H1 (cell line): Measurements from ENCODE around the gene BBS9. TPM values are rescaled to one million over a fixed set of nuclear protein-coding genes. Genes with fewer than 3 reads are reported as not detected.

Experiments used
- CTCF ChIA-PET: fragments of 300-600 bp; sonication (Branson Sonifier 250); formaldehyde crosslinking; loops from one replicate; lab custom pipeline; 2021; ENCODE audit not compliant: partially characterized antibody; lab: Charles Lee
- POLR2A ChIA-PET: fragments of 300-600 bp; sonication (Branson Sonifier 250); formaldehyde crosslinking; loops from one replicate; lab custom pipeline; 2021; ENCODE audit warnings: inconsistent platforms; ENCODE audit not compliant: partially characterized antibody; lab: Charles Lee
- DNase-seq, 2 experiments: peaks; one replicate each; pipeline versions ENCODE4 v3.0.0 to v3.0.0-alpha.2; 2010 to 2022; ENCODE audit warnings: low spot score in 2 of 2, low read depth in 1 of 2, mixed read lengths in 1 of 2
- FAIRE-seq: peaks from 2 replicates; lab custom pipeline; 2011; peaks lifted over from hg19 to GRCh38; lab: Jason Lieb, UNC
- H2AFZ ChIP-seq: 2 replicates; pipeline ENCODE4 v1.8.1; 2012; ENCODE audit warnings: low read length, inconsistent platforms
- H2AK5ac ChIP-seq: 2 replicates; pipeline ENCODE4 v1.6.1; 2013; ENCODE audit warnings: low read depth, low read length
- H2BK120ac ChIP-seq: replicated peaks from 2 replicates; pipeline ENCODE3; 2013; ENCODE audit warnings: low read depth, low read length, inconsistent platforms
- H2BK12ac ChIP-seq: 2 replicates; pipeline ENCODE4 v1.6.1; 2013; ENCODE audit warnings: low read depth, low read length
- H2BK15ac ChIP-seq: 2 replicates; pipeline ENCODE4 v1.6.1; 2013; ENCODE audit warnings: low read length
- H2BK20ac ChIP-seq: 2 replicates; pipeline ENCODE4 v1.6.1; 2013; ENCODE audit warnings: low read length
- H2BK5ac ChIP-seq: 2 replicates; pipeline ENCODE4 v1.6.1; 2013; ENCODE audit warnings: low read depth, low read length
- H3K14ac ChIP-seq: 2 replicates; pipeline ENCODE4 v1.6.1; 2013; ENCODE audit warnings: inconsistent platforms; ENCODE audit not compliant: insufficient read length
- H3K18ac ChIP-seq: 2 replicates; pipeline ENCODE4 v1.6.1; 2013; ENCODE audit warnings: low read length; ENCODE audit errors: extremely low read depth
- H3K23ac ChIP-seq: 2 replicates; pipeline ENCODE4 v1.6.1; 2013; ENCODE audit warnings: inconsistent platforms; ENCODE audit not compliant: insufficient read length
- H3K23me2 ChIP-seq: 2 replicates; pipeline ENCODE4 v1.6.1; 2013; ENCODE audit warnings: low read depth, low read length
- H3K27ac ChIP-seq: 2 replicates; pipeline ENCODE4 v1.6.1; 2011; ENCODE audit warnings: low read depth, low read length, inconsistent platforms
- H3K27me3 ChIP-seq, 4 experiments: replicated peaks in 1 of 4; 1 replicate in 1 of 4; 2 replicates in 3 of 4; pipeline versions ENCODE4 v1.6.1 to v1.8.1; 2011 to 2013; ENCODE audit warnings: low read length in 3 of 4, mild to moderate bottlenecking in 3 of 4, inconsistent platforms in 2 of 4, mixed read lengths in 2 of 4, moderate library complexity in 1 of 4; ENCODE audit not compliant: control insufficient read depth in 3 of 4, insufficient read depth in 3 of 4; ENCODE audit errors: extremely low read depth in 1 of 4
- H3K36me3 ChIP-seq, 4 experiments: 2 replicates each; pipeline versions ENCODE4 v1.6.1 to v1.8.1; 2011 to 2013; ENCODE audit warnings: mild to moderate bottlenecking in 4 of 4, low read length in 3 of 4, moderate library complexity in 2 of 4, control low read depth in 1 of 4, inconsistent platforms in 1 of 4; ENCODE audit not compliant: insufficient read depth in 4 of 4, control insufficient read depth in 2 of 4
- H3K4ac ChIP-seq: replicated peaks from 2 replicates; pipeline ENCODE3; 2013; ENCODE audit warnings: low read length, low read depth, mixed read lengths, inconsistent platforms; ENCODE audit not compliant: insufficient read length
- H3K4me1 ChIP-seq, 4 experiments: replicated peaks in 1 of 4; 1 replicate in 1 of 4; 2 replicates in 3 of 4; pipeline versions ENCODE4 v1.6.1 to v1.8.1; 2011 to 2013; ENCODE audit warnings: low read length in 3 of 4, inconsistent platforms in 2 of 4, mixed read lengths in 1 of 4; ENCODE audit not compliant: insufficient read depth in 4 of 4, control insufficient read depth in 3 of 4
- H3K4me2 ChIP-seq, 2 experiments: 2 replicates each; pipeline versions ENCODE4 v1.6.1 to v1.8.1; 2011 to 2013; ENCODE audit warnings: low read depth in 2 of 2, low read length in 2 of 2, control low read depth in 1 of 2, inconsistent platforms in 1 of 2, mild to moderate bottlenecking in 1 of 2; ENCODE audit not compliant: insufficient read depth in 1 of 2
- H3K4me3 ChIP-seq, 4 experiments: fragments of 200-600, 300-600 bp in 1 of 4; sonication (generic), shearing (Covaris generic), sonication (Bioruptor Twin) in 1 of 4; 2 replicates each; pipeline versions ENCODE4 v1.5.1 to v1.8.1; 2011 to 2016; ENCODE audit warnings: low read length in 4 of 4, low read depth in 3 of 4, control low read depth in 2 of 4, inconsistent platforms in 2 of 4, mild to moderate bottlenecking in 2 of 4, mixed read lengths in 1 of 4, moderate library complexity in 1 of 4; ENCODE audit not compliant: insufficient read depth in 2 of 4; ENCODE audit errors: extremely low read depth in 1 of 4
- H3K56ac ChIP-seq: replicated peaks from 2 replicates; pipeline ENCODE3; 2013; ENCODE audit warnings: low read depth, mild to moderate bottlenecking, mixed read lengths, low read length, inconsistent platforms; ENCODE audit not compliant: insufficient read length
- H3K79me1 ChIP-seq: 2 replicates; pipeline ENCODE4 v1.6.1; 2013; ENCODE audit warnings: low read depth, low read length, control low read depth
- H3K79me2 ChIP-seq, 2 experiments: 2 replicates each; pipeline versions ENCODE4 v1.6.1 to v1.8.1; 2012 to 2013; ENCODE audit warnings: low read length in 2 of 2, mild to moderate bottlenecking in 2 of 2, inconsistent platforms in 1 of 2; ENCODE audit not compliant: insufficient read depth in 2 of 2, control insufficient read depth in 1 of 2
- H3K9ac ChIP-seq, 4 experiments: replicated peaks in 1 of 4; 1 replicate in 1 of 4; 2 replicates in 3 of 4; pipeline versions ENCODE4 v1.6.1 to v1.8.1; 2011 to 2013; ENCODE audit warnings: low read depth in 3 of 4, low read length in 3 of 4, control low read depth in 2 of 4, mild to moderate bottlenecking in 2 of 4, moderate library complexity in 2 of 4, inconsistent platforms in 1 of 4; ENCODE audit errors: extremely low read depth in 1 of 4
- H3K9me3 ChIP-seq, 2 experiments: 2 replicates each; pipeline versions ENCODE4 v1.6.1 to v1.8.1; 2012 to 2013; ENCODE audit warnings: mild to moderate bottlenecking in 2 of 2, moderate library complexity in 2 of 2, control low read depth in 1 of 2, inconsistent platforms in 1 of 2, low read depth in 1 of 2, low read length in 1 of 2, mixed read lengths in 1 of 2; ENCODE audit not compliant: insufficient read depth in 2 of 2
- H4K20me1 ChIP-seq, 2 experiments: replicated peaks in 1 of 2; 2 replicates each; pipeline versions ENCODE3 to v1.8.1; 2011 to 2013; ENCODE audit warnings: inconsistent platforms in 2 of 2, low read length in 2 of 2, mild to moderate bottlenecking in 1 of 2; ENCODE audit not compliant: insufficient read depth in 2 of 2, control insufficient read depth in 1 of 2
- H4K5ac ChIP-seq: 2 replicates; pipeline ENCODE4 v1.6.1; 2013; ENCODE audit warnings: low read length, low read depth, mixed read lengths, inconsistent platforms; ENCODE audit not compliant: insufficient read length
- H4K8ac ChIP-seq: 2 replicates; pipeline ENCODE4 v1.8.0; 2013; ENCODE audit warnings: mild to moderate bottlenecking, moderate library complexity, low read length, inconsistent platforms; ENCODE audit not compliant: insufficient read depth; ENCODE audit errors: extremely low read depth
- H4K91ac ChIP-seq: replicated peaks from 2 replicates; pipeline ENCODE3; 2013; ENCODE audit warnings: low read length, mixed read lengths, inconsistent platforms; ENCODE audit not compliant: insufficient read length
- BCL11A ChIP-seq, 2 experiments: IDR thresholded peaks; one replicate each; pipeline ENCODE4 v1.6.1; 2011; ENCODE audit warnings: low read depth in 2 of 2, low read length in 2 of 2, mild to moderate bottlenecking in 2 of 2
- CBX5 ChIP-seq: fragments of 300-800, 300-1000 bp; sonication (generic); IDR thresholded peaks from 2 replicates; pipeline ENCODE4 v1.7.1; 2016; ENCODE audit warnings: antibody characterized with exemption, low read length, low read depth
- GTF2F1 ChIP-seq: IDR thresholded peaks from 2 replicates; pipeline ENCODE4 v1.6.1; 2012; ENCODE audit warnings: low read depth, low read length, improper control_type of control experiment, borderline replicate concordance
- POLR2AphosphoS5 ChIP-seq: IDR thresholded peaks from 2 replicates; pipeline ENCODE4 v1.6.1; 2011; ENCODE audit warnings: low read depth, low read length
- RBBP5 ChIP-seq: IDR thresholded peaks from 2 replicates; pipeline ENCODE4 v1.7.1; 2012; ENCODE audit warnings: low read depth, mild to moderate bottlenecking, inconsistent platforms, low read length, moderate library complexity, borderline replicate concordance
- RFX5 ChIP-seq: IDR thresholded peaks from 2 replicates; pipeline ENCODE4 v1.6.1; 2011; ENCODE audit warnings: low read depth, low read length, improper control_type of control experiment, borderline replicate concordance
- SIN3A ChIP-seq, 2 experiments: IDR thresholded peaks in 1 of 2; conservative IDR thresholded peaks in 1 of 2; 2 replicates each; pipeline ENCODE4 v1.6.1; 2011 to 2012; ENCODE audit warnings: low read length in 2 of 2, improper control_type of control experiment in 1 of 2, low read depth in 1 of 2, mild to moderate bottlenecking in 1 of 2
- SP1 ChIP-seq: IDR thresholded peaks from 2 replicates; pipeline ENCODE4 v1.6.1; 2011; ENCODE audit warnings: low read depth, low read length
- TCF12 ChIP-seq: IDR thresholded peaks from 2 replicates; pipeline ENCODE4 v1.6.1; 2011; ENCODE audit warnings: low read depth, mild to moderate bottlenecking, low read length
- USF2 ChIP-seq: IDR thresholded peaks from 2 replicates; pipeline ENCODE4 v1.6.1; 2011; ENCODE audit warnings: low read length, improper control_type of control experiment
- YY1 ChIP-seq: IDR thresholded peaks from 2 replicates; pipeline ENCODE4 v1.6.1; 2011; ENCODE audit warnings: low read depth, mild to moderate bottlenecking, low read length
- WGBS, 2 experiments: shearing (Covaris generic) in 1 of 2; methylation state at CpG; one replicate each; pipeline versions ENCODE4 v1.1.6 to v1.1.7; 2013 to 2015; ENCODE audit warnings: low lambda C conversion rate in 2 of 2, mixed read lengths in 2 of 2, inconsistent platforms in 1 of 2, low coverage in 1 of 2, missing lambda C conversion rate in 1 of 2; ENCODE audit not compliant: insufficient replicate concordance in 2 of 2, insufficient coverage in 1 of 2, insufficient read length in 1 of 2; ENCODE audit errors: extremely low coverage in 1 of 2, missing lambda C conversion rate in 1 of 2; 5-methylcytosine and 5-hydroxymethylcytosine counted together
- polyA plus RNA-seq, 7 experiments: library from polyadenylated mRNA; depleted of rRNA in 3 of 7; stranded (reverse) in 5 of 7; unstranded in 2 of 7; fragments of >200 nt in 5 of 7; fragments of 200-250 nt in 2 of 7; gene quantifications; 1 replicate in 5 of 7; 2 replicates in 1 of 7; 4 replicates in 1 of 7; pipeline versions ENCODE4 v1.2.1 to v1.2.3, GENCODE V29; 2011 to 2013; ENCODE audit warnings: missing spikeins in 2 of 7, mixed read lengths in 2 of 7
- total RNA-seq: library from RNA; stranded (reverse); fragmentation: NEBNext Ultra II Directional; extraction: Animal tissue kit (Norgen Biotek cat#: 25700); gene quantifications from 2 replicates; pipeline ENCODE4 v1.2.1, GENCODE V29; 2021

Gene BBS9
- total and polyA plus RNA-seq, 2 of the 8 experiments (the other 6 are each of a cell fraction or from before 2014, with no cell fraction given): 22.3 to 37.0 TPM

DNA sequence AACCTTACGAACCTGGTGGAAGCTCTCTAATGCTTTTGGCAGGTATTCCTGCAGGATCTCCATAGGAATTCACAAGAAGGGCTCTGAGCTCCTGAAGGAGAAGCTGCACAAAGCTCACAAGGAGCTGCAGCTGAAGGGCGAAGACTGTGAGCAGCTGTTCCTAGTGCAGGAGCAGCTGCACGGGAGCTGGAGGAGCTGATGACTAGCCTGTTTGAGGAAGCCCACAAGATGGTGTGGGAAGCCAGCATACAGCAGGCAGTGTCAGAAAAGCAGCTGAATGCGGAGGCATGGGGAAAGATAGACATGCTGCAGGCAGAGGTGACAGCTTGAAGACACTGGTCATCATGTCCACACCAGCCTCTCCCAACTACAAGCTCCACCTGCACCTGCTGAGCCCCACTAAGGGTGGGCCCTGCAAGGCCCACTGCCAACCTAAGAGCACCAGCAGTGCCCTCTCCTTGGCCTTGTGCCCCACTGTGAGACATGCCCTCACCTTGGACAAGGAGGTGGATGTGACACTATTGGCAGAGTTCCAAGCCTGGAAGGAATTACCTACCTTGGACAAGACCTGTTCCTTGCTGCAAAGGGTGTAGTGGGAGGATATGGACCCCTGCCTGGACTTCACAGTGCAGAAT, 250.6 kb downstream of the BBS9 start:
- WGBS, 2 experiments: 87% methylated on average over 4 of the region's 4 CpGs; no CpG with 5 or more reads in 1 of the 2 experiments
- TF ChIP-seq YY1: no peak
- TF ChIP-seq RBBP5: no peak
- no peak for TF ChIP-seq CBX5
- no peak for TF ChIP-seq TCF12
- no peak for TF ChIP-seq POLR2AphosphoS5
- no peak for TF ChIP-seq GTF2F1
- no peak for TF ChIP-seq RFX5
- TF ChIP-seq SP1: no peak
- no peak for TF ChIP-seq BCL11A (IDR thresholded peaks at IDR 0.05; ENCODE audit: low read depth in 2 of 2, low read length in 2 of 2)
- no peak for TF ChIP-seq SIN3A (conservative IDR thresholded peaks at IDR 0.05 in 1 of 2, IDR thresholded peaks at IDR 0.05 in 1 of 2; ENCODE audit: low read depth in 1 of 2, low read length in 2 of 2)
- no peak for TF ChIP-seq USF2

More for the DNA sequence above, 250.6 kb downstream of the BBS9 start:
- Histone ChIP-seq H2BK20ac (no peak overlapping the region), H3K23ac (no peak overlapping the region), H2AK5ac (no peak overlapping the region), H2BK12ac (no peak overlapping the region), H2BK15ac (no peak overlapping the region), H2BK5ac (no peak overlapping the region), H3K4ac (no peak overlapping the region), H3K4me3 (no peak overlapping the region), H4K20me1 (no peaks in the 10 kb centered on the region), H3K79me2 (peaks cover 0 to 5% of the 10 kb centered on the region in 2 experiments; a peak in 1 of 4 replicates), H3K9ac (no peak overlapping the region), H3K18ac (no peak overlapping the region), H3K27ac (no peak overlapping the region), H3K14ac (no peak overlapping the region), H3K79me1 (no peaks in the 10 kb centered on the region; the same call in 1 of the 2 replicates), H3K56ac (no peak overlapping the region), H3K4me2 (no peak overlapping the region), H2BK120ac (no peak overlapping the region), H3K4me1 (no peaks in the 10 kb centered on the region), H3K23me2 (no peaks in the 10 kb centered on the region), H2AFZ (no peak overlapping the region), H4K8ac (no peak overlapping the region), H3K36me3 (peaks cover 2 to 12% (median 8%) of the 10 kb centered on the region in 4 experiments; a peak in 7 of 8 replicates), H4K5ac (no peak overlapping the region), H3K9me3 (0 out of 4 replicates have a peak, but pooled peaks cover 0 to 3% of the 10 kb centered on the region in 2 experiments), H4K91ac (no peak overlapping the region), H3K27me3 (no peaks in the 10 kb centered on the region)
- FAIRE-seq: no peak
- DNase-seq: no peak
- ChIA-PET POLR2A (interaction anchor here (1.6 kb wide), 1 partner anchor 10 kb away, joined by 4 read pairs; no protein-coding TSS in a partner anchor), CTCF (interaction anchor here (1.8 to 1.9 kb wide), 2 partner anchors 45 to 46 kb away, joined by 6 to 7 read pairs; no protein-coding TSS in a partner anchor)
